Mesothelial cell of epicardium (in vitro differentiated cells): ENCODE data around the gene MFN1. TPM values are rescaled to one million over a fixed set of nuclear protein-coding genes. Genes with fewer than 3 reads are reported as not detected.

ENCODE experiments used
- DNase-seq, 2 experiments: peaks; one replicate each; pipeline ENCODE4 v3.0.0; 2021; ENCODE audit warnings: low spot score in 2 of 2; ENCODE audit not compliant: unreplicated experiment in 2 of 2
- H3K27ac Mint-ChIP-seq: 2 replicates; pipeline ENCODE4 v1.8.0; 2021; ENCODE audit warnings: mixed read lengths
- H3K27me3 Mint-ChIP-seq: 2 replicates; pipeline ENCODE4 v1.8.0; 2021; ENCODE audit warnings: low read depth, mixed read lengths
- H3K36me3 Mint-ChIP-seq: 2 replicates; pipeline ENCODE4 v1.8.0; 2021; ENCODE audit warnings: mixed read lengths
- H3K4me1 Mint-ChIP-seq: 2 replicates; pipeline ENCODE4 v1.8.0; 2021; ENCODE audit warnings: mixed read lengths
- H3K4me3 Mint-ChIP-seq: 2 replicates; pipeline ENCODE4 v1.8.0; 2021; ENCODE audit warnings: mild to moderate bottlenecking, moderate library complexity, mixed read lengths
- H3K9me3 Mint-ChIP-seq: 2 replicates; pipeline ENCODE4 v1.8.0; 2021; ENCODE audit warnings: mixed read lengths
- total RNA-seq: library from RNA; stranded (reverse); gene quantifications from 3 replicates; pipeline ENCODE4 v1.2.1, GENCODE V29; 2021
- TF ChIP-seq, protein P1 (sequence below): fragments of 200-600 bp; sonication (generic); IDR thresholded peaks from one replicate; pipeline ENCODE4 v1.5.0; 2021; ENCODE audit warnings: antibody characterized with exemption; ENCODE audit not compliant: unreplicated experiment

Gene MFN1
- total RNA-seq, 1 donor from 2014 or later = 64.7 TPM

DNA sequence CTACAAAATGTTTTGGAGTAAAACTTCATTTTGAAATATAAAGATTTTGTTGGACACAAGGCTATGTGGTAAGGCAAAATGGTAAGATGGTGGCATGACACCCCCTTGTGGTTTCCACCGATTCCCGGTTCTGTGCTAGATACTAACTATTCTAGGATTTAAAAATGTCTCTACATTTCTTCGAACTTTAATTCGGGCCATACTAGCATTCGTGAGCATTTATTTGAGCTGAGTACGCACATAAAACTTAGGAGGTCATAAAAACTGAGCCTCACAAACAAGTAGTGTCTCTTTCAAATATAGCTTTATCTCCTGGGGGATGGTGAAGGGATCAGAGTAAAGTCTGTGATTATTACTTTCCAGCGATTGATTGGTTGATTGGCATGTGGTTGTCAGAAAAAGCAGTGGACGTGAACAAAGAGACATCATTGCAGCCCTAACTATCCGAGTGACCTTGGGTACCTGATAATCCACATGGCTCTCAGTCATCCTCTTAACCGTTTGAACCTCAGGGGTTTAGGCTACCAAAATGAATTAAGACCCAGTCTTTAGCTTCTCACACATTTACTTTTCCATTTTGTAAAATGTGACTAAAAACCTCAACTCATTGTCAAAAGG is 25.7 kb upstream of the MFN1 start:
- peaks cover 27% of the 10 kb centered on the region for H3K4me1 Mint-ChIP-seq
- no peaks in the 10 kb centered on the region for H3K9me3 Mint-ChIP-seq
- DNase-seq = no peak
- H3K36me3 Mint-ChIP-seq = peaks cover 4% of the 10 kb centered on the region
- peak overlapping the region; percentile 70 for H3K4me3 Mint-ChIP-seq
- H3K27me3 Mint-ChIP-seq = no peaks in the 10 kb centered on the region
- H3K27ac Mint-ChIP-seq = peak overlapping the region; percentile 82
- TF ChIP-seq, protein P1, sequence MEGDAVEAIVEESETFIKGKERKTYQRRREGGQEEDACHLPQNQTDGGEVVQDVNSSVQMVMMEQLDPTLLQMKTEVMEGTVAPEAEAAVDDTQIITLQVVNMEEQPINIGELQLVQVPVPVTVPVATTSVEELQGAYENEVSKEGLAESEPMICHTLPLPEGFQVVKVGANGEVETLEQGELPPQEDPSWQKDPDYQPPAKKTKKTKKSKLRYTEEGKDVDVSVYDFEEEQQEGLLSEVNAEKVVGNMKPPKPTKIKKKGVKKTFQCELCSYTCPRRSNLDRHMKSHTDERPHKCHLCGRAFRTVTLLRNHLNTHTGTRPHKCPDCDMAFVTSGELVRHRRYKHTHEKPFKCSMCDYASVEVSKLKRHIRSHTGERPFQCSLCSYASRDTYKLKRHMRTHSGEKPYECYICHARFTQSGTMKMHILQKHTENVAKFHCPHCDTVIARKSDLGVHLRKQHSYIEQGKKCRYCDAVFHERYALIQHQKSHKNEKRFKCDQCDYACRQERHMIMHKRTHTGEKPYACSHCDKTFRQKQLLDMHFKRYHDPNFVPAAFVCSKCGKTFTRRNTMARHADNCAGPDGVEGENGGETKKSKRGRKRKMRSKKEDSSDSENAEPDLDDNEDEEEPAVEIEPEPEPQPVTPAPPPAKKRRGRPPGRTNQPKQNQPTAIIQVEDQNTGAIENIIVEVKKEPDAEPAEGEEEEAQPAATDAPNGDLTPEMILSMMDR = no peak

DNA sequence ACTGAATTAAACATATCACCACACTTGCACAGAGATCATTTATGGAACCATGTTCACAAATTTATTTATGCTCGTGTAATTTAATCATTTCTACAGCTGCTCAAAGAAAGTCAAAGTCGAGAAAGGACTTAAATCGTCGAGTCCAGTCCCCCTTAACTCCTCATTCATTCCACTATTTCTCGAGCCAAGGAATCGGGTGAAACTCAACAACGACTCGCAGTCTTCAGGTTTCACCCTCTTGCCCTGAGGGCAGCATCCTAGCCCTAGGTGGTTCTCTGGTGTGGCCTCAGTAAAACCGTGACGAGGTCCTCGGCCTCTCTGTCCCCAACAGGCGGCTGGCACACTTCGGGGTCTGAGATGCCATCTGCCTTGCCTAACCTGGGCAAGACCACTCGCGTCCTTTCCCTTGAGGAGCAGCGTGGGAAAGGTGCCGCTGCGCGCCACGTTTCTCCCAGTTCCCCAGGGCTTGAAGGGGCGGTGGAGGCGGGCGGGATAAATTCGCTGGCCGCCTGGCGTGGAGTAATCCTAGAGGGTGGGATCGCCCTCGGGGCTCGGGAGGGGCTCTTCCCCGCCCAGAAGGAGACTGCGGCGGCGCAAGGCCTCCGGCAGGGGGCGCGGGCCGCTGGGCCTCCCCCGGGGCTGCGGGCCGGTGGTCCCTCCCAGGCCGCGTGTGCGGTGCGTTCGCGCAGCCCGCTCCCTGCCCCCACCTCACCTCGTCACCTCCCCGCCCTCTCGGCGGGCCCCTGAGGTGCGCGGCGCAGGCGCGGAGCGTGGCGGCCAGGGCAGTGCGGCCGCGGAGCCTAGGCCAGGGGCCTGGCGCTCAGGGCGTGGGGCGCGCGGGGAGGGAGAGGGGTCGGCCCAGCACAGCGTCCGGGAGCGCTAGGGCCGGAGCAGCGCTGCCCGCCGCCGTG is 25.0 kb upstream of the MFN1 start, which contains the start of gene ZNF639:
TSS of gene ZNF639 (plus strand) at position 746 of the 911 bp plus-strand sequence. CDS start 5,263 bp downstream, outside the sequence.
- Mint-ChIP-seq H3K9me3 (no peaks in the 10 kb centered on the region), H3K4me1 (peaks cover 27% of the 10 kb centered on the region), H3K27ac (peak within 1 kb of the TSS; percentile 92), H3K27me3 (no peaks in the 10 kb centered on the region), H3K36me3 (peaks cover 6% of the 10 kb centered on the region), H3K4me3 (peak within 1 kb of the TSS; percentile 90)
- TF ChIP-seq, protein P1 = peak; percentile 84
- peak; percentile 84 to 91 for DNase-seq

DNA sequence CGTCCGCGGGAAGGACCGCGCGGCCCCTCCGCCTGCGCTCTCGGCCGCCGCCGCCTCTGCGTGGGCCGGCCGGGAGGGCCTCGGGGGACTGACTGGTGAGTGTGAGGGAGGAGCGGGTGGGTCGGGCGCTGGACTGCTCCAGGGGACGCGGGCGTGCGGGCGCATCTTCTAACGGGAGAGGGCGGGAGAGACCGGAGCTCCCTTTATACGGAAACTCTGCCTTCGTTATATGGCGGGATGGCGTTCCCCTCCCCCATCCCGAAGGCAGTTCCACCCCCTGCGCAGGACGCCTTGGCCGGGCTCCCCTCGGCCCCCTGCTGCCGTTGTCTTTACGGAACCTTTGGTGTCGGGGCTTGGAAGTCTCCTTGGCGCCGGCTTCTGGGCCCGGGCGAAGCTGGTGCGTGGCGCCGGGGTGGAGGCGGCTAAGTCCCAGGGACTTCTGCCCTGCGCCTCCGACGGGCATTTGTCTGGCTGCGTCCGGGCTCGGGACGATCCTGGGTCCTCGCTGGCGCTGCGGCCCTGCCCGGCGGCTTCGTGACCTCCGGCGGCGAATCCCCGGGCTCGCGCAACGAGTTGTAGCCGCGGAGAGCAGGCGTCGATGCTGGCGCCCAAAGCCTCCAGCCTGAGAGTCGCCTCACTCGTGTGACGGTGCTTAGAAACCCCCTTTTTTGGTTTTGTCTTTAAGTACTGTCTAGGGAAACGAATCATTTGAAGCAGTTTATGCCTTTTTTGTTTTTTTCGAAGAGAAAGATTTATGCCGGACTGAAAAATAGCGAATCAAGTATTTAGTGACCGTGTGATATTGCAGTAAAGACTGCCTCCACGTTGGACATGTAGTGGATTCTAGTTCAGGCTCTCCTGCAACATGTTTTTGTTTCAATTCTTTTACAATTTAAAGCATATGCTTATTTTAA is 24.1 kb upstream of the MFN1 start:
- Mint-ChIP-seq H3K36me3 (peaks cover 7% of the 10 kb centered on the region), H3K4me3 (peak overlapping the region; percentile 90), H3K27me3 (no peaks in the 10 kb centered on the region), H3K4me1 (peaks cover 27% of the 10 kb centered on the region), H3K27ac (peak overlapping the region; percentile 92), H3K9me3 (no peaks in the 10 kb centered on the region)
- peak; percentile 50 to 69 for DNase-seq
- TF ChIP-seq, protein P1 = no peak

DNA sequence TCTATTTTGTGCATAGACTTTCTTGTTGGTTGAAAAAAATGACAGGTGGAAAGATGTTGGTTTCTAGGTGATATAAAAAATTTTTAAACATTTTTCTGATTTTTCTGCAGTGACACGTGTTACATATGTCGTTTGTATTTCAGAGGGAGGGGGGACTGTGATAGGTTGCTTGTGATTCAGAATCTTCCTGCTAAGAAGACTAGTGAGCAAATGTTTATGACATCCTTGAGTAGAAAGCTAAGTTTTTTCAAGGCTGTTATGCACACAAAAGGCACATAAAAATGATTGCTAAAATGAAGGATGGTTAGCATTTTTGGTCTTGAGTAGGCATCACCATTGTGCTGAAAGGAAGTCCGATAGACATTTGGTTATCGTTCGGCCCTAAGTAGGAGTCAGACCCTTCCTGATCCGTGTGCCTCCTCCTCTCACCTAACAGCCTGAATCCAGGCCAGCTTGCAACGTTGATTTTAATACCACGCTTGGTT is 23.2 kb upstream of the MFN1 start:
- no peak for DNase-seq
- TF ChIP-seq, protein P1 = no peak
- H3K4me1 Mint-ChIP-seq = peaks cover 27% of the 10 kb centered on the region
- H3K27ac Mint-ChIP-seq = peak overlapping the region; percentile 92
- peaks cover 7% of the 10 kb centered on the region for H3K36me3 Mint-ChIP-seq
- no peaks in the 10 kb centered on the region for H3K9me3 Mint-ChIP-seq
- H3K4me3 Mint-ChIP-seq = peak overlapping the region; percentile 90
- no peaks in the 10 kb centered on the region for H3K27me3 Mint-ChIP-seq

DNA sequence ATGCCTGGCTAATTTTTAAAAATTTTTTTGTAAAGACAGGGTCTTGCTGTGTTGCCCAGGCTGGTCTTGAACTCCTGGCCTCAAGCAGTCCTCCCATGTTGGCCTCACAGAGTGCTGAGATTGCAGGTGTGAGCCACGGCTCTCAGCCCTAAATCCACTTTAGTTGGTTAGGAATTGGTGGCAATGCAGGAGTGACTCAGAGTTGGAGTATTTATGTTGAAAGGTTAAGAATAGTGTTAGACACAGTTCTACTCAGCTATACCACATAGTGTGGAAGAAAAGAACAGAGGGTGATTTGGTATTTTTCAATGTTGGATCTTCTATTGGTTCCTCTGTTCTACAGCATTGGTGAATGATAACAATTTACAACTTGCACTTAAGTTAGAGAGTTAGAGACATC is 17.1 kb upstream of the MFN1 start:
- Mint-ChIP-seq H3K27ac (no peak overlapping the region), H3K4me1 (no peaks in the 10 kb centered on the region), H3K9me3 (no peaks in the 10 kb centered on the region), H3K36me3 (peaks cover 40% of the 10 kb centered on the region), H3K27me3 (no peaks in the 10 kb centered on the region), H3K4me3 (no peak overlapping the region)
- TF ChIP-seq, protein P1 = no peak
- no peak for DNase-seq
